NCI-H2227 (cell line): Measurements from ENCODE around the gene CRYGB.

Source experiments
- DNase-seq: peaks from one replicate; lab custom pipeline; 2025; ENCODE audit not compliant: unreplicated experiment; lab: John Stamatoyannopoulos, UW

The CRYGB gene, protein sequence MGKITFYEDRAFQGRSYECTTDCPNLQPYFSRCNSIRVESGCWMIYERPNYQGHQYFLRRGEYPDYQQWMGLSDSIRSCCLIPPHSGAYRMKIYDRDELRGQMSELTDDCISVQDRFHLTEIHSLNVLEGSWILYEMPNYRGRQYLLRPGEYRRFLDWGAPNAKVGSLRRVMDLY

DNA sequence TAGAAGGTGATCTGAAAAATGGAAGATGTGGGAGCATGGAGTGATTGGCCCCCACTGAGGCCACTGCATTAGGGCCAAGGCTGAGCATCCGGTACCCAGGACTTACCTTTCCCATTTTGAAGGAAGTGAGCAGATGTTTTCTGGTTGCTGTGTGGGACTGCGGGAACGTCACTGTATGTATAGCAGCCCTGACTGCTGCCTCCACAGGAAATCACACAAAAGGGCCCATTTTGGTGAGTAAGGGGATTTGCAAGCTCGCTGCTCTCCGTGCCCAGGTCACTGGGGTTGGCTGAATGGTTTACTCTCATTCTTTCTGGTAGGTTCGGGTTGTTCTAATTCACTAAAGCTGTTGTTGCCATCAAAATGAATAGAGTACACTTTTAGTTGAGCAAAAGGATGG, at the start of gene CRYGB:
Gene CRYGB, minus strand, starts transcription at position 153 of the 400 bp plus-strand sequence. Its CDS starts 38 bp downstream, at position 115.
- no peak for DNase-seq

DNA sequence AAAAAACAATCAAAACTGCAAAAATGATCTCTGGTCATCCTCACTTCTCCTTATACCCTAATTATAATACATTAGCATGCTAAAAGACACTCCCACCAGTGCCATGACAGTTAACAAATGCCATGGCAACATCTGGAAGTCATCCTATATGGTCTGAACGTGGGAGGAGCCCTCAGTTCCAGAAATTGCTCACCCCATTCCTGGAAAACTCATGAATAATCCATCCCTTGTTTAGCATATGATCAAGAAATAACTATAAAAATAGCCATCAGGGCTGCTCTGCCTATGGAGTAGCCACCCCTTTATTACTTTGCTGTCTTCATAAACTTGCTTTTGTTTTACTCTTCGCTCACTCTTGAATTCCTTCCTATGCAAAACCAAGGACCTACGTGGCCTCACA, 49.6 kb upstream of the CRYGB start:
- no peak for DNase-seq

DNA sequence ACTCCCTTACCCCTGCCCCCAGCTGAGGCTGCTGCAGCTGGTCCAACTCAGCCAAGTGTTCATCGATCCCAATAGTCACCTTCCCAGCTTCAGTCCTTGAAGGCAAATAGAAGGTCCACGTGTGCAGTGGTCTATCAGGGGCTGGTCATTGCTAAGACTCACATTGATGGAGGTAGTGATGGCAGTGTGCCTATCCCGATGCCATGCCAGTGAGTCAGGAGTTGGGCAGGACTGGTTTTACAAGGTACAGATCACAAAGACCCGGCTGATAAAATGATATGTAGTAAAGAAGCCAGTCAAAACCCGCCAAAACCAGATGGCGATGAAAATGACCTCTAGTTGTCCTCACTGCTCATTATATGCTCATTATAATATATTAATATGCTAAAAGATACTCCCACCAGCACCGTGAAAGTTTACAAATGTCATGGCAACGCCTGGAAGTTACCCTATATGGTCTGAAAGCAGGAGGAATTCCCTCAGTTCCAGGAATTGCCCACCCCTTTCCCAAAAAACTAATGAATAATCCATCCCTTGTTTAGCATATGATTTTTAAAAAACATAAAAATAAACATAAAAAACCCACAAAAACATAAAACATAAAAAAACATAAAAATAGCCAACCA, 46.8 kb upstream of the CRYGB start:
- no peak for DNase-seq

DNA sequence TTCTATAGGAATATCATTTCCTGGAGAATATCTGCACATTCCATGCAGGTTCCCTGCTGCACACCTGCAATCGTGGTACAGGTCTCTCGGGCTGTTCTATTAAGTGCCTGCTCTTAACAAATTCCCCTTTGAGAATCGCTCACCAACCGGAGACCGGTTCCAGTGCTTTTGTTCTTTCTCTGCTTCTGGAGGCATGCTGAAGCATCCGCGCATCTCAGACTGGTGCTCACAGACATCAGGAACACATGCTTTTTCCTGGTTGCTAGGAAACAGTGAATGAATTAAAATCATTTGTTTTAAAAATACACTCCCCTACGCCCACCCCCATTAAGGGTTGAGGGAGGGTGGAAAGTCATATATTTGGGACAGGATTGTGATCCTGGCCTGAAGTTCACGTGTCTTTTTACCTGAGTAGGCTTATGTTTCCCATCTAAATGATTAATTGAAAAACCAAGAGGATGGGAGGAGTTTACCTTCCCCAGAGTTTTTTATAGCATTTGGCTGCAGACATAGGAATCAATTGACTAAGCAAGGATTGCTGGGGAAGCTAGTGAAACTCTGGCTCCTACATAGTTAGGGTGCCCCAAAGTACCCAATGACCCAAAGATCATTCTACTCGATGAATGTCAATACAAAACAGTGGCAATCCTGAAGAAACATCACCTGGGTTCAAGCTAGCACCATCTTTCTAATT, 44.0 kb upstream of the CRYGB start, which contains the start of gene C2orf80:
Gene C2orf80, minus strand, starts transcription at position 221 of the 694 bp plus-strand sequence. CDS start 3,044 bp downstream, outside the sequence.
- DNase-seq: peak; percentile 72

DNA sequence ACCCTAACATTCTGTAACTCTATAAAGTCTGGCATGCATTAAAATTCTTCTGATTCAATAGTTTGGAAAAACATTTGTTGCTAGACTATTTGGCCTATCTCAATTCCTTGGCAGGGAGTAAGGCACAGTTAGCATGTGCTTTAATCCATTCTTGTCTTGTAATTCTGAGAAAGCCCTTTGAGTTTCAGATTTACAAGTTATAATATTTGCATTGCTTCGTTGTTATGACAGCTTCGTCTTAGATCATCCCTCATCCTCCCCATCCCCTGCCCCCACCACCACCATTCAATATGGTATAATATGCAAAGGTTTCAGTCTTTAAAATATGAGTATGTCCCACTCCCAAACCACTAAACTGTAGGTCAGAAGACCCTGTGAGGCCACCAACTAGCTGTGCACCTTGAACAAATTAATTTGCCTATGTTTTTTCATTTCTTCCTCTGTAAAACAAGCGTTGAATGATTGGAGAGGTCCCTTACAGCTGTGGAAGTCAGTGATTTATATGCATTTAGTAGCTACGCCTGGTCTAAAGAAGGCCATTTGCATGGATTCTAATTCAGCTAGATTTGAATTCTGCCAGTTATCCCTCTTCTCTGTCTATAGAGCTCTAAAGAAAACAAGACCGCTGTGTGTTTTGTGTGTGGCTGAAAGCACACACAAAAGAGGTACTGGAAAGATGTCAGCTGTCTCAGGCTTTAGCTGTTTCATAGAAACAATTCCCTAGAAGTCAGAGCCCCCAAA, 43.3 kb upstream of the CRYGB start:
- DNase-seq: peak; percentile 44

DNA sequence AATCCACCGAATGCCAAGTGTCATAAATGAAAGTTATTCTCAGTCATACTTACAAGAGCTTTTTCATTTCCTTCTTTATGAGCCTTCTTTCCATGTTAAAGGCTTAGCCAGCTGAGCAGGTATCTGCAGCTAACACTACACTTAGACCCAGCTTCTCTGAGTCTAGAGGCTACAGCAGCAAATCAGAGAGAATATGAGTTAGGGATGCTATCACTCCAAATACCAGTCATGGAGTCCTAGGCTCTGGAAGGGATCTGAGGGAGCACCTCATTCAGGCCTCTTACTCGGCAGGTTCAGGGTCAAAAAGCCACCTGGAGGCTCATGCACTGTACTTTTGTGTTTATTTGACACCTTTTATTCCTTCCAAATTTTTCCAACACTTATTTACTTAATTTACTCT, 40.9 kb upstream of the CRYGB start:
- DNase-seq: no peak

DNA sequence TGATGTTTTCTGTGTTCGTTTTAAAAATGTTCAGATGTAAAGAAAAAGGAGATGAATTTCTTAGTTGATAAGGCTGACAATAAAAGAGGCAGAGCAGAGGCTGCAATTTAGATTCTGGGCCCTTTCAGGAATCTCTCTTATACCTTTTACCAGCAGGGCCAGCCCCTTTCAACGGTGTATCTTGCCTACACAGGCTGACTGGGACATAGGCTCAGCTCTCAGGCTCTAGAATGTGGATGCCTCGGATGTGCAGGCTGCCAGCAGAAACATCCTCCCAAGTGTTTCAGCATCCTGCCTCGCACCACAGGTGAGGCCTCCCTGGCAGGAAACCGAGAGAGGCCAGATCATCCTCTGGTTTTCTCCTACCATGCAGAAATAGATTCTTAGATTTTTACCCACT, 40.5 kb upstream of the CRYGB start:
- DNase-seq: no peak

DNA sequence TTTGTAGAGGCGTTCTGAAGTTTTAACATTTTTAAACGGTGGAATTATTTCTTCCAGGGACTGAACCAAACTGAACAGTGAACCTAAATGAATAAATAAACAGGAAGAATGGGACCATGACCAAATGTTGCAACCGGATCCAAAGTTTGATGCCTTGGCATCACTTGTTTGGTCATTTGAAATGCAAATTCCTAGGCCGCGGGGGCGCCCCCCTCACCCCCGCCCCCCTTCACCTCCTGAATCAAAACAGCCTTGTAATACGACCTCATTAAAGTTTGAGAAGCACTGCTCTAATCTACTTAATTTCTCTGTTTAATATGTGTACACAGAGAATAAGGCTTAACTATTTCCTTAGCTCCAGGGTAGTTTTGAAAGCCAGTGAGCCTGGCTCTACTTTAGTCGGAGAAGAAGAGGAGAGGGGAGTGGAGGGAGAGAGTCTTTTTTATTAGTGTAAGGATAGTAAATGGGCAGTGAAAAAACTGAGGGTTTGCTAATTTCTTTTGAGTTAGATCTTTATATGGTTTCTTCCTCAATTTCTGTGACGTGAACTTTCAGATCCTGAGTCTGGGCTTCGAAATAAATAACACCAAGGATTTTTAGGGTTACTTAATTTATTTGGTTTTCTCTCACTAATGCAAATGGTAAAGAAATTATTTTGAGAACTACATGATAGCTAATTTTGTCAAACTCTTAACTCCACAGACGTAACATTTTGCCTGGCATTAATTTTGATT, 38.2 kb upstream of the CRYGB start:
- no peak for DNase-seq

DNA sequence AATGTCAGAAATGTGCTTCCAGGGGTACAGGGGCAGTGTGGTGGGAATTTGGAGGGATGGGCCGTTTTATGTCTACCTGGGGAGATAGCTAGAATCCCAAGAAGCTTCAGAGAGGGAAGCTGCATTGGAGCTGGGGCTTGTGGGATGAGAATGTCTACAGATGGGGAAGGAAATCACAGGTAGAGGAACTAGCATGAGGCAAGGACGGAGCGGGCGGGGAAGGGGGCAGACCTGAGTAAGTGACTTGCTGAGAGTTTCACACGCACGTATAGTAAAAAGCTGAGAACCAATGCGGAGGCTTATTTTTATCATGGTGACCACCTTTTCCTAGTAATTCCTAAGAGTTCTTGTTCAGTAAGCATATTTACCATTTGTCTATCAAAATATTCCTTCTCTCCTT, 37.6 kb upstream of the CRYGB start:
- no peak for DNase-seq

DNA sequence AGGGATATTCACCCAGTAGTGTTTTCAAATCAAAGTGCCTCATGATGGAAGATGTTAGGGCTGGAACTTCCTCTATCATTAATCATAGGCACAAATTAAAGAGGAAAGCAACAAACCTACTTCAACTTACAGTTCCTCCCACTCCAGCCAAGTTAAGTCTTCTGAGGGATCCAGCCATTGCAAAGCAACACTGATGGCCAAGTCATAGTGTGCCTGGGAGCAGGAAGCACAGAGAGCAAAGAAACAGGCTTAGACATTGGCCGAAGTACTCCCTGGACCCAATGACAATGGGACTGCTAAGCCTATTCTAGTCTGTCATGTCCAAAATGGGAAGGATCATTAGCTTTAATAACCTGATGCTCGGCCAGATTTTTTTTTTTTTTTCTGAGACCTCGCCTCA, 36.9 kb upstream of the CRYGB start:
- no peak for DNase-seq

DNA sequence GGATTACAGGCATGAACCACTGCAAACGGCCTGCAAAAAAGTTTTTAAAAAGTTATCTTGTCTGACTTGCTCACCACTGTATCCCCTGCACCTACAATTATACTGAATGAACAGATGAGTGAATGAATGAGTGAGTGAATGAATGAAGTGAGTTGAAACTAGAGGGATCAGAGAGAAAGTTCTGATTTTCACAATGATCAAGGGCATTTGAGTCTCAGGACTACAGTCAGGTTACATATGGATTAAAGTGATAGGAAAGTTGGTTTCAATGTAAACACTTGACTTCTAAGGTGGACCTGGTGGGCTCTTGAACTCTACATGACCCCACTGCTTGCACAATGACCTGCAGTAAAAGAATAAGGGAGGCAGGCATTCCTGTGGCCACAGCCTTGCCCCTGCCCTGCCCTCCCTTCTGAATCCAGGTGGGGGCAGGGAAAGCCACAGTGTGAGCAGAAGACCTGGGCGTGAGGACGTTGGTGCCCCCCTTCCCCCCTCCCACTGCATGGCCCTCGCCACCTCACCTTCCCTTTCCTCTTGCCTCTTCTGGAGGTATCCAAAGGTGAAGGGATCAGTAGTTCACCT, 33.2 kb upstream of the CRYGB start:
- no peak for DNase-seq

DNA sequence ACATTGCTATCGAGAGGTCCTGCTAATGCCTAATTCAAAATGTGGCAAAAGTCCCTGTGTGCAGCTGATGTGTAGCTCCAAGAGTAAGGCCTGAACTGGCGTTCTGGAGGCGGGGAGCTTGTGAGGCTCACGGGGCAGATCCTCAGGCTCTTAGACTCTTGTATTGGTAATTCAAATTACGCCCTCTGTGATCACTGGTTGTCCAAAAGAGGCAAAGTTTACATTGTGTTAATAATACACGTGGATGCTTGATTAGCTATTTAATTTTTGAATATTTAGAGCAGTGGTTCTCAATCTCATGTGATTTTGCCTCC, 29.8 kb upstream of the CRYGB start:
- no peak for DNase-seq

DNA sequence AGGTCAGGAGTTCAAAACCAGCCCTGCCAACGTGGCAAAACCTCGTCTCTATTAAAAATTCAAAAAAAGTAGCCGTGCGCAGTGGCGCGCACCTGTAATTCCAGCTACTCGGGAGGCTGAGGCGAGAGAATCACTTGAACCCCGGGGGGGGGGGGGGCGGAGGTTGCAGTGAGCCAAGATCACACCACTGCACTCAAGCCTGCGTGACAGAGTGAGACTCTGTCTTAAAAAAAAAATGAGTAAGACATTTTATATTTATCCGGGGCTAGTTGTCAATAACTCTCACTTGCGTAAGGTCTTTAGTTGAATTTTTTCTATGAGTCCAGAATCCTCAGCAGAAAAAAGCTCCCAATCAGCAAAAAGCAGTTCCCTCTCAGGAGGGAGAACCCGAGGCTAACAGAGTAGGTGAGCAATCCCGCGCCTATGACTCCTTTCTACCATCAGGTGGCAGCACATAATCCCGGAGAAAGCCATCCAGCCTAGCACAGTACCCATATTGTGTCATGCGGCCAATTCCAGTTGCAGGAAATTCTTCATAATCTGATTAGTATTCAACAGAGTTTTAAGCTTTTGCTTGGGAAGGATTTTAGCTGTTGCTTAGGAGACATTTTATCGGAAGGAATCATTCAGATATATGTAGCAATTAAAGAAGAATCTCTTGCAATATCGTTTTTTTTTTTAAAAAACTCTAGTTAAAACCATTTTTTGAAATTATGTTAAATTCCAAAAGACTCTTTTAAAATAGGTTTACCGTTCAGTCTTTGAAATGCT, 29.3 kb upstream of the CRYGB start:
- DNase-seq: peak; percentile 93

DNA sequence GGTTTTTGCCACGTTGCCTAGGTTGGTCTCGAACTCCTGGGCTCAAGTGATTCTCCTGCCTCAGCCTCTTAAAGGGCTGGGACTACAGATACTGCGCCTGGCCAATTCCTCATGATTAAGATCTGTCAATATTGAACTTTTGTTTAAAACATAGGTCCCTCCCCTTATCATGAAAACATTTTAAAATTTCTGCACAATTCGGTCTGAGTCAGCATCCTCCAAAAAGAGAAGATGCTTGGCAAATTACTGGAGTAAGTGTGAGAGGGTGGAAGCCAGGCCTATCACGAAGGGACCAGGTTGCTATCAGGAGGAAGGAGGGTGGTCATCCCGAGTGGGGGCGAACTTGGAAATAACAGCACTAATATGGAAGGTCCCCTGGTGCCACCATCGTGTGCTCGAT, 28.2 kb upstream of the CRYGB start:
- DNase-seq: no peak

DNA sequence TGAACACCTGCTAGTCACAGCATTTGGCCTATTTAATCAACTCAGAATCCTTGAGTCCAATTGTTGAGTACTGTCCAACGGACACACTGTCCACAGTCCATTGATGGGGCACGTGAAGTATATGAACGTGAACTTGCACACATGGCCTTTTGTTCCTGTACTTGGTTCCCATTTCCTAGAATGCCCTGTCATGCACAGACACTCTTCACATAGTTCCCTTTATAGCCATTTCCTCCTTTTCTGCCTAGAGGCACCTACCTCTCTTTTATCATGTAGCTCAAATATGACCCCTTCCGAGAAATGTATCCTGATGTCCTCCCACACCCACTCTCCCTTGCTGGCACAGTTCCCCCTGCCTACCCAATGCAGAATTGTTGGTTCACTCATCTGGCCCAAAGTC, 26.2 kb upstream of the CRYGB start:
- no peak for DNase-seq

DNA sequence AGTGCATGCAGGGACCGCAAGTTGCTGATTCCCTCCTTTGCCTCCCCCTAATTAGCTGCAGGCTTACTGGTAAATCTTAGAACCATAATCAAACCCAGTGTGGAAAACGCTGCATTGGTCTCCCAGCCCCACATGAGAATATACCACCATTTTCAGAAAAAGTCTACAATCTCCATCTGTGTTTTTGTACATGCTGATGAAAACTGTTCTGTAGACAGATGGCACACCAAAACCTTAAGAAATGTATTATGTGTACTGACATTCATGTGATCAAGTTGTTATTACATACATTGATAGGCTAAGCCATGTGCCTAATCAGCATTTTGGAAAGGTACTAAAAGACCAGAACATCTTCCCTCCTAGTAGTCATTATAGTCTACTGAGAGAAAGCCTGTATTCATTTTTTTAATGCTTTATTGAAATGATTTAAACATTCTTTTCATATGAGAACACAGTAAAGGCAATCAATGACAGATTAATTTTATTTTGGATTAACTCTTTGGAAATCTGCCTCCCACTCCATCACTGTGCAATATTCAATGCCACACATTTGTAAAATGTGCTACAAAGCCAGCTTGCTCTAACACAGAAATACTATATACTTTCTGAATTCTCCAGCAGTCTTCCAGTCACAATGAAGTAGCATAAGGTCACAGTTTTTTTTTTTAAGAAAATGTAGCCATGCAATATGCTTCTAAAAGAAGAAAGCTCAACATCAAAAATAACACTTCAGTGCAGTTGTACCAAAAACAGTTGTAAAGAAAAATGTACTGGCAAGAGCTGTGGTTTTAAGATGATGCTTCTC, 19.2 kb upstream of the CRYGB start:
- DNase-seq: no peak

DNA sequence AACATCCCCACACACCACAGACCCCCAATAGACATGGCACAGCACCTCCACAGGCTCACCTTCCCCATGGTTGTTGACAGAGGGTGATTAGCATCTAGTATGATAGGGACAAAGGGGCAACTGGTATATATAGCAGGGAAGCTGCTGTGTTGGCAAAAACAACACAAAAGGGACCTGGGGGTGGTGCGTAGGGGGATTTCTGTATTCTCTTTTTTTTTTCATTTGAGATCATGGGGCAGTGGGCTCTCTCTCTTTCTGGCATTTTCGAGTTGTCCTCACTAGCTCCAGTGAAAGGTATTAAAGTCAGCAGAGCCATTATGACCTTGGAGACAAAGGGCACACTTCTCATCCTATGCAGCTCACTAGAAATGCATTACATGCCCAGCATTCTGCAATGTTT, 17.5 kb upstream of the CRYGB start, which contains the start of gene CRYGA:
Gene CRYGA, minus strand, starts transcription at position 101 of the 400 bp plus-strand sequence. Its CDS starts 33 bp downstream, at position 68.
- no peak for DNase-seq

DNA sequence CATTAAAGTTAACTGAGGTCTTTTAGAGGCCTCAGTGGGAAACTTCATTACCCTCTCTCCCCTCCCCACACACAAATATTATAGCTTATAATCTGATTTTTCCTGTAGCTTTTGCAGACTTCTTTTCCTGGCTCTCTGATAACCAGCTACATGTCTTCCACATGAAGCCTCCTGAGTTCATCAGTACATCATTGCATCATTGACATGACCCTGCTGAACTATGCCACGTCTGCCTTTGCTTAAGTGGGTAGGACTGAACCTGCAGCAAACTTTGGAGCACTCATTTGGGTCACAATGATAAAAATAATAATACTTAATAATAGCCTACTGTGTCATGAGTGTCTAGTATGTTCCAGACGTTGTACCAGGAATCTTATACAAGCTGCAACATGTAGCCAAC, 10.5 kb upstream of the CRYGB start:
- DNase-seq: no peak

DNA sequence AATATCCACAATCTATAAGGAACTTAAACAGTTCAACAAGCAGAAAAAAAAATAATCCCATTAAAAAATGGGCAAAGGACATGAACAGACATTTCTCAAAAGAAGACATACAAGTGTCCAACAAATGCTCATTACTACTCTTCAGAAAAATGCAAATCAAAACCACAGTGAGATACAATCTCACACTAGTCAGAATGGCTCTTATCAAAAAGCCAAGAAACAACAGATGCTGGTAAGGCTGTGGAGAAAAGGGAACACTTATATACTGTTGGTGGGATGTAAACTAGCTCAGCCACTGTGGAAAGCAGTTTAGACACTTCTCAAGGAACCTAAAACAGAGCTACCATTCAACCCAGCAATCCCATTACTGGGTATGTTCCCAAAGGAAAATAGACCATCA, 7.2 kb upstream of the CRYGB start:
- DNase-seq: no peak
